Liver (tissue), 9 donors: ENCODE results near the gene SURF2. TPM values are rescaled to one million over a fixed set of nuclear protein-coding genes. Genes with fewer than 3 reads are reported as not detected.

Experiments used
- DNase-seq: peaks from one replicate; pipeline ENCODE4 v3.0.0-alpha.2; 2017; ENCODE audit warnings: low spot score
- H3K27ac ChIP-seq, 2 donors: one replicate each; pipeline ENCODE4 v1.7.0; 2013; ENCODE audit warnings: inconsistent platforms in 2 of 2, low read length in 2 of 2, control low read depth in 1 of 2, low read depth in 1 of 2, mild to moderate bottlenecking in 1 of 2
- H3K27me3 ChIP-seq, 4 donors: one replicate each; pipeline versions ENCODE4 v1.6.1 to v1.7.0; 2013; ENCODE audit warnings: low read length in 3 of 4, inconsistent platforms in 1 of 4, mild to moderate bottlenecking in 1 of 4, moderate library complexity in 1 of 4; ENCODE audit not compliant: control insufficient read depth in 4 of 4, insufficient read depth in 4 of 4
- H3K36me3 ChIP-seq, 4 donors: one replicate each; pipeline versions ENCODE4 v1.6.1 to v1.7.0; 2013; ENCODE audit warnings: low read length in 3 of 4, mild to moderate bottlenecking in 3 of 4, low read depth in 1 of 4, moderate library complexity in 1 of 4; ENCODE audit not compliant: control insufficient read depth in 4 of 4, insufficient read depth in 3 of 4
- H3K4me1 ChIP-seq, 4 donors: one replicate each; pipeline versions ENCODE4 v1.6.1 to v1.7.0; 2013; ENCODE audit warnings: low read length in 3 of 4, mild to moderate bottlenecking in 3 of 4, moderate library complexity in 1 of 4; ENCODE audit not compliant: control insufficient read depth in 4 of 4, insufficient read depth in 4 of 4
- H3K4me3 ChIP-seq, 3 donors: one replicate each; pipeline versions ENCODE4 v1.6.1 to v1.7.0; 2013; ENCODE audit warnings: low read length in 3 of 3, control low read depth in 1 of 3, low read depth in 1 of 3, mild to moderate bottlenecking in 1 of 3
- H3K9ac ChIP-seq, 2 donors: one replicate each; pipeline ENCODE4 v1.7.0; 2013; ENCODE audit warnings: low read length in 2 of 2, mild to moderate bottlenecking in 2 of 2, moderate library complexity in 2 of 2, control low read depth in 1 of 2, low read depth in 1 of 2
- H3K9me3 ChIP-seq, 4 donors: one replicate each; pipeline versions ENCODE4 v1.6.1 to v1.7.0; 2013; ENCODE audit warnings: low read length in 3 of 4; ENCODE audit not compliant: control insufficient read depth in 4 of 4
- ATF3 ChIP-seq: IDR thresholded peaks from 2 replicates; pipeline ENCODE4 v1.6.1; 2016; ENCODE audit warnings: antibody characterized with exemption
- CTCF ChIP-seq: fragments of 150-350 bp; IDR thresholded peaks from 2 replicates; pipeline ENCODE4 v1.5.1; 2017; ENCODE audit warnings: improper control_type of control experiment, low read depth, low read length; ENCODE audit not compliant: missing input control
- EGR1 ChIP-seq, 2 donors: IDR thresholded peaks; 2 replicates each; pipeline ENCODE4 v1.6.1; 2016 to 2018; ENCODE audit warnings: antibody characterized with exemption in 2 of 2, low read depth in 2 of 2
- FOXA1 ChIP-seq: IDR thresholded peaks from 2 replicates; pipeline ENCODE4 v1.6.1; 2016; ENCODE audit warnings: antibody characterized with exemption
- FOXA2 ChIP-seq: IDR thresholded peaks from 2 replicates; pipeline ENCODE4 v1.6.1; 2016; ENCODE audit warnings: antibody characterized with exemption
- GABPA ChIP-seq, 2 donors: IDR thresholded peaks in 1 of 2; conservative IDR thresholded peaks in 1 of 2; 2 replicates each; pipeline ENCODE4 v1.6.1; 2016; ENCODE audit warnings: antibody characterized with exemption in 2 of 2, mild to moderate bottlenecking in 1 of 2, moderate library complexity in 1 of 2
- HNF4A ChIP-seq, 2 donors: conservative IDR thresholded peaks; 2 replicates each; pipeline ENCODE4 v1.6.1; 2016; ENCODE audit warnings: antibody characterized with exemption in 2 of 2, mild to moderate bottlenecking in 2 of 2
- HNF4G ChIP-seq: IDR thresholded peaks from 2 replicates; pipeline ENCODE4 v1.6.1; 2016; ENCODE audit warnings: antibody characterized with exemption
- JUND ChIP-seq, 2 donors: IDR thresholded peaks; 2 replicates each; pipeline ENCODE4 v1.6.1; 2016; ENCODE audit warnings: antibody characterized with exemption in 2 of 2
- NR2F2 ChIP-seq: IDR thresholded peaks from 2 replicates; pipeline ENCODE4 v1.6.1; 2016; ENCODE audit warnings: antibody characterized with exemption
- RAD21 ChIP-seq, 2 donors: IDR thresholded peaks; 2 replicates each; pipeline ENCODE4 v1.6.1; 2016; ENCODE audit warnings: antibody characterized with exemption in 2 of 2, mild to moderate bottlenecking in 2 of 2
- REST ChIP-seq: IDR thresholded peaks from 2 replicates; pipeline ENCODE4 v1.6.1; 2016; ENCODE audit warnings: antibody characterized with exemption, mild to moderate bottlenecking
- RXRA ChIP-seq, 2 donors: IDR thresholded peaks; 2 replicates each; pipeline ENCODE4 v1.6.1; 2017 to 2018; ENCODE audit warnings: antibody characterized with exemption in 2 of 2, mild to moderate bottlenecking in 1 of 2
- SP1 ChIP-seq: IDR thresholded peaks from 2 replicates; pipeline ENCODE4 v1.6.1; 2018; ENCODE audit warnings: antibody characterized with exemption, mild to moderate bottlenecking
- TAF1 ChIP-seq: conservative IDR thresholded peaks from 2 replicates; pipeline ENCODE4 v1.6.1; 2016; ENCODE audit warnings: antibody characterized with exemption, mild to moderate bottlenecking
- YY1 ChIP-seq: IDR thresholded peaks from 2 replicates; pipeline ENCODE4 v1.6.1; 2016; ENCODE audit warnings: antibody characterized with exemption, mild to moderate bottlenecking
- WGBS: extraction: QIAGEN DNeasy Blood & Tissue Kit; methylation state at CpG from one replicate; pipeline ENCODE4 v1.1.7; 2013; 5-methylcytosine and 5-hydroxymethylcytosine counted together
- polyA plus RNA-seq, 2 donors: library from polyadenylated mRNA; stranded (reverse) in 1 of 2; unstranded in 1 of 2; fragments of 200-250 nt in 1 of 2; fragments of >200 nt in 1 of 2; fragmentation: Nextera tagmentation in 1 of 2; extraction: Ambion mirVana in 1 of 2; gene quantifications; one replicate each; pipeline versions ENCODE4 v1.2.1 to v1.2.3, GENCODE V29; 2013 to 2015
- total RNA-seq, 2 donors: library from RNA; depleted of rRNA; stranded (reverse); fragments of >200 nt; gene quantifications; one replicate each; pipeline ENCODE4 v1.2.3, GENCODE V29; 2014
- TF ChIP-seq, protein P1 (sequence below): IDR thresholded peaks from 2 replicates; pipeline ENCODE4 v1.6.1; 2016; ENCODE audit warnings: antibody characterized with exemption
- donor health status: healthy.
- donor health status: healthy.
- donor health status: healthy.
- donor health status: healthy.
- donor health status: healthy.

The SURF2 gene
- total and polyA plus RNA-seq, 4 donors = 6.0 to 15.8 (median 13.7) TPM

- peaks cover 3 to 36% (median 17%) of the 10 kb centered on the region in 4 donors for H3K4me1 ChIP-seq
- no peaks in the 10 kb centered on the region for H3K27me3 ChIP-seq
- no peak for DNase-seq
- whole genome bisulfite sequencing = 84% methylated on average over 13 of the region's 13 CpGs
- no peak overlapping the region for H3K4me3 ChIP-seq
- no peak overlapping the region for H3K27ac ChIP-seq
- no peaks in the 10 kb centered on the region for H3K9me3 ChIP-seq
- H3K36me3 ChIP-seq = peaks cover 21 to 63% (median 55%) of the 10 kb centered on the region in 4 donors
- TF ChIP-seq EGR1 (IDR thresholded peaks at IDR 0.05; ENCODE audit: low read depth in 2 of 2) (no peak), GABPA (IDR thresholded peaks at IDR 0.05 in 1 of 2, conservative IDR thresholded peaks at IDR 0.05 in 1 of 2) (no peak)
- no peak overlapping the region for H3K9ac ChIP-seq
These were observed 5.2 kb downstream of the SURF2 start for GRCh38 chr9:133361507-133362092.

DNA sequence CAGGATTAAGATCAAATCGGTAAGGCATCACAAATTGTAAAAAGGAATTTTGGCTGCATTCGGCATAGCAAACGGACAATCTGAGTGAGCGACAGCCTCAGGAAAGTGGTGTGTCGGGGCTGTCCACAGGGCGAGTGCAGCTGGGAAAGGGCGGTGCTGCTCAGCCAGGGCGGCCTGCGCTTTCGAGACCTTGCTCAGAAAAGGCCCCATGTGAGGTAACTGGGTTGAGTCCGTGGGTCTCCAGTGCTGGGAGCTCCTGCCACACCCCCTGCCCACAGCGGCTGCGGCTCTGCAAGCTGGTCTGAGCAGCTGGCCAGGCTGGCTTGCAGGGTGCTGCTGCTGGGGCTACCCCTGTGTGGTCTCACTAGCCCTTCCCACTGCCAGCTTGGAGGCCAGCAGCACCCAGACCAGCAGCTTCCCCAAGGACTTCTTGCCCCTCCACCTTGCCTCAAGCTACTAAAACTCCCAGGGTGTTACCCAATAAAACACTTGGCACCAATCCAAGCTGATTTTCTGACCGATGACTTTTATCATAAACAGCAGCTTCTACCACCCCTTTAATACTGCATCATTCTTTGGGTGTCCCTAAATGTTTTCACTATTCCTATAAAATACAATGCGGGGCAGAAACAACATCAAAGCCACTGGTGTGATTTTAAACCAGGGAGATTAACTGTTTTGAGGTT is 6.2 kb downstream of the SURF2 start:
- WGBS = 91% methylated on average over 15 of the region's 15 CpGs
- peaks cover 23 to 72% (median 61%) of the 10 kb centered on the region in 4 donors for H3K36me3 ChIP-seq
- H3K9me3 ChIP-seq = no peaks in the 10 kb centered on the region
- TF ChIP-seq RXRA (IDR thresholded peaks at IDR 0.05) = no peak
- no peak for TF ChIP-seq YY1
- no peak for TF ChIP-seq FOXA1
- TF ChIP-seq ATF3 = no peak
- no peak for TF ChIP-seq RAD21 (IDR thresholded peaks at IDR 0.05)
- TF ChIP-seq NR2F2 = no peak
- no peak for TF ChIP-seq SP1
- no peak for TF ChIP-seq CTCF
- no peak for TF ChIP-seq FOXA2
- TF ChIP-seq, protein P1, sequence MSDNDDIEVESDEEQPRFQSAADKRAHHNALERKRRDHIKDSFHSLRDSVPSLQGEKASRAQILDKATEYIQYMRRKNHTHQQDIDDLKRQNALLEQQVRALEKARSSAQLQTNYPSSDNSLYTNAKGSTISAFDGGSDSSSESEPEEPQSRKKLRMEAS = no peak
- TF ChIP-seq JUND (IDR thresholded peaks at IDR 0.05) = no peak
- no peak for TF ChIP-seq HNF4A (conservative IDR thresholded peaks at IDR 0.05)
- no peak for TF ChIP-seq HNF4G
- TF ChIP-seq TAF1 = no peak
- no peak overlapping the region for H3K27ac ChIP-seq
- H3K9ac ChIP-seq = no peak overlapping the region
- DNase-seq = no peak
- H3K4me1 ChIP-seq = peaks cover 0 to 34% (median 13%) of the 10 kb centered on the region in 4 donors
- no peak overlapping the region for H3K4me3 ChIP-seq
- no peaks in the 10 kb centered on the region for H3K27me3 ChIP-seq

GRCh38 chr9:133366435-133366834 is 10.1 kb downstream of the SURF2 start:
- Histone ChIP-seq H3K27me3 (no peaks in the 10 kb centered on the region), H3K36me3 (peaks cover 23 to 61% (median 50%) of the 10 kb centered on the region in 4 donors), H3K9ac (no peak overlapping the region), H3K4me1 (peaks cover 15 to 53% (median 42%) of the 10 kb centered on the region in 4 donors), H3K9me3 (no peaks in the 10 kb centered on the region), H3K4me3 (no peak overlapping the region), H3K27ac (no peak overlapping the region)
- TF ChIP-seq FOXA1 (no peak), REST (no peak), FOXA2 (no peak), HNF4A (conservative IDR thresholded peaks at IDR 0.05) (no peak), NR2F2 (no peak), SP1 (no peak)
- TF ChIP-seq, protein P1 = no peak
- DNase-seq = no peak
- WGBS = 94% methylated on average over 11 of the region's 11 CpGs
